ENCODE data around the gene PPP6R2. TPM values are rescaled to one million over a fixed set of nuclear protein-coding genes. Genes with fewer than 3 reads are reported as not detected.

The PPP6R2 gene
- polyA plus RNA-seq, 2 of the 4 experiments (the other 2 are of a cell fraction) = 9.6 to 14.7 TPM

- DNase-seq (ENCODE audit: low read depth in 1 of 2, low spot score in 1 of 2) (no peak), FAIRE-seq (no peak), ATAC-seq (peak; percentile 35 to 53; a peak in 4 of 6 replicates)
- TF ChIP-seq RARB (CRISPR knock-in tag; IDR thresholded peaks at IDR 0.05) (no peak), KDM5A (IDR thresholded peaks at IDR 0.05) (no peak), ZFP36 (IDR thresholded peaks at IDR 0.05; ENCODE audit: borderline replicate concordance, partially characterized antibody) (peak; percentile 67), MAZ (IDR thresholded peaks at IDR 0.05; ENCODE audit: borderline replicate concordance, low read depth, low read length) (no peak)
- ChIA-PET POLR2A (no interaction called here), CTCF (interaction anchor here (0.9 to 2.0 kb wide), 3 partner anchors 10 to 232 kb away, joined by 3 to 5 read pairs (median 4); no protein-coding TSS in a partner anchor)
- 90% methylated on average over 2 of the region's 62 CpGs for WGBS (ENCODE audit: missing lambda C conversion rate)
- peak overlapping the region; percentile 83 for H3K4me2 ChIP-seq
- H3K4me3 ChIP-seq = peak overlapping the region; percentile 76
- H3K27ac ChIP-seq = peak overlapping the region; percentile 84 to 96
- H3K4me1 ChIP-seq = peaks cover 16% of the 10 kb centered on the region; the same call in 1 of the 3 replicates
- H3K9me3 ChIP-seq = no peaks in the 10 kb centered on the region
Observed at GRCh38 chr22:50473855-50474671, 130.9 kb downstream of the PPP6R2 start.

- FAIRE-seq = no peak
- WGBS (ENCODE audit: missing lambda C conversion rate) = 22% methylated on average over 7 of the region's 97 CpGs
- Histone ChIP-seq H3K4me2 (peak within 1 kb of the TSS; percentile 90), H3K27ac (peak within 1 kb of the TSS; percentile 86 to 96), H3K4me3 (peak within 1 kb of the TSS; percentile 76), H3K9me3 (no peaks in the 10 kb centered on the region), H3K4me1 (peaks cover 15% of the 10 kb centered on the region; the same call in 1 of the 3 replicates)
- POLR2A ChIA-PET = no interaction called here
- DNase-seq (ENCODE audit: low read depth in 1 of 2, low spot score in 1 of 2) = peak; percentile 82 to 86
- ATAC-seq = peak; percentile 84 to 94
- CTCF ChIA-PET = no interaction called here
- TF ChIP-seq JUN (IDR thresholded peaks at IDR 0.05) (peak in 1 of 2 experiments; percentile 40; a peak in 1 of 5 replicates), POLR2A (IDR thresholded peaks at IDR 0.05; ENCODE audit: low read length) (peak; percentile 69), ZNF302 (CRISPR knock-in tag; IDR thresholded peaks at IDR 0.05) (no peak)
- TF ChIP-seq, protein P1, sequence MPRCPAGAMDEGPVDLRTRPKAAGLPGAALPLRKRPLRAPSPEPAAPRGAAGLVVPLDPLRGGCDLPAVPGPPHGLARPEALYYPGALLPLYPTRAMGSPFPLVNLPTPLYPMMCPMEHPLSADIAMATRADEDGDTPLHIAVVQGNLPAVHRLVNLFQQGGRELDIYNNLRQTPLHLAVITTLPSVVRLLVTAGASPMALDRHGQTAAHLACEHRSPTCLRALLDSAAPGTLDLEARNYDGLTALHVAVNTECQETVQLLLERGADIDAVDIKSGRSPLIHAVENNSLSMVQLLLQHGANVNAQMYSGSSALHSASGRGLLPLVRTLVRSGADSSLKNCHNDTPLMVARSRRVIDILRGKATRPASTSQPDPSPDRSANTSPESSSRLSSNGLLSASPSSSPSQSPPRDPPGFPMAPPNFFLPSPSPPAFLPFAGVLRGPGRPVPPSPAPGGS (IDR thresholded peaks at IDR 0.05) = 0 out of 3 replicates have a peak, but pooled peaks have one; percentile 46
Observed at GRCh38 chr22:50474710-50475651, 131.9 kb downstream of the PPP6R2 start, which contains the start of gene SBF1. SBF1 (minus strand) TSS chr22:50475035; CDS start chr22:50474840, 195 bp downstream.

GRCh38 chr22:50475652-50476002 lies 132.5 kb downstream of the PPP6R2 start:
- no peak for DNase-seq (ENCODE audit: low read depth in 1 of 2, low spot score in 1 of 2)
- H3K27ac ChIP-seq = peak overlapping the region; percentile 86 to 96; a peak in 5 of 6 replicates
- WGBS (ENCODE audit: missing lambda C conversion rate) = 98% methylated on average over 6 of the region's 6 CpGs
- H3K4me3 ChIP-seq = peak overlapping the region; percentile 76; the same call in 2 of the 3 replicates
- CTCF ChIA-PET = no interaction called here
- H3K4me1 ChIP-seq = peaks cover 9% of the 10 kb centered on the region; the same call in 1 of the 3 replicates
- POLR2A ChIA-PET = no interaction called here
- TF ChIP-seq BHLHE40 (IDR thresholded peaks at IDR 0.05; ENCODE audit: low read depth, low read length) = no peak
- no peak for TF ChIP-seq FOSB (CRISPR knock-in tag; IDR thresholded peaks at IDR 0.05)
- no peak for TF ChIP-seq HOXB13 (CRISPR knock-in tag; IDR thresholded peaks at IDR 0.05; ENCODE audit: low read depth)
- no peak for TF ChIP-seq HOXB5 (CRISPR knock-in tag; IDR thresholded peaks at IDR 0.05)
- no peak for TF ChIP-seq CBX8 (IDR thresholded peaks at IDR 0.05)
- TF ChIP-seq TP53 (CRISPR knock-in tag; IDR thresholded peaks at IDR 0.05) = no peak
- H3K9me3 ChIP-seq = no peaks in the 10 kb centered on the region
- peak in 1 of 2 experiments; percentile 3; a peak in 1 of 6 replicates for ATAC-seq
- peak overlapping the region; percentile 90 for H3K4me2 ChIP-seq
- no peak for FAIRE-seq

- ChIA-PET CTCF (interaction anchor here (0.6 to 1.3 kb wide), 2 partner anchors 20 to 48 kb away, joined by 3 to 4 read pairs; partner anchors contain the start of gene SCO2), POLR2A (no interaction called here)
- ATAC-seq (no peak), FAIRE-seq (no peak), DNase-seq (ENCODE audit: low read depth in 1 of 2, low spot score in 1 of 2) (no peak)
- H3K9me3 ChIP-seq = no peaks in the 10 kb centered on the region
- peaks cover 9% of the 10 kb centered on the region; the same call in 1 of the 3 replicates for H3K4me1 ChIP-seq
- peak overlapping the region in 1 of 2 experiments; percentile 64; a peak in 3 of 6 replicates for H3K27ac ChIP-seq
- 81% methylated on average over 7 of the region's 7 CpGs for WGBS (ENCODE audit: missing lambda C conversion rate)
- no peak overlapping the region for H3K4me2 ChIP-seq
- no peak overlapping the region for H3K4me3 ChIP-seq
- no peak for TF ChIP-seq KDM1A (IDR thresholded peaks at IDR 0.05; ENCODE audit: low read depth)
- no peak for TF ChIP-seq FOXS1 (CRISPR knock-in tag; IDR thresholded peaks at IDR 0.05)
- no peak for TF ChIP-seq HDAC2 (IDR thresholded peaks at IDR 0.05)
- no peak for TF ChIP-seq JUN (IDR thresholded peaks at IDR 0.05)
- no peak for TF ChIP-seq HEYL (CRISPR knock-in tag; IDR thresholded peaks at IDR 0.05)
- TF ChIP-seq, protein P2, sequence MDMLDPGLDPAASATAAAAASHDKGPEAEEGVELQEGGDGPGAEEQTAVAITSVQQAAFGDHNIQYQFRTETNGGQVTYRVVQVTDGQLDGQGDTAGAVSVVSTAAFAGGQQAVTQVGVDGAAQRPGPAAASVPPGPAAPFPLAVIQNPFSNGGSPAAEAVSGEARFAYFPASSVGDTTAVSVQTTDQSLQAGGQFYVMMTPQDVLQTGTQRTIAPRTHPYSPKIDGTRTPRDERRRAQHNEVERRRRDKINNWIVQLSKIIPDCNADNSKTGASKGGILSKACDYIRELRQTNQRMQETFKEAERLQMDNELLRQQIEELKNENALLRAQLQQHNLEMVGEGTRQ (IDR thresholded peaks at IDR 0.05) = no peak
- TF ChIP-seq RNF2 (IDR thresholded peaks at IDR 0.05; ENCODE audit: borderline replicate concordance, low read depth) = no peak
- TF ChIP-seq, protein P3, sequence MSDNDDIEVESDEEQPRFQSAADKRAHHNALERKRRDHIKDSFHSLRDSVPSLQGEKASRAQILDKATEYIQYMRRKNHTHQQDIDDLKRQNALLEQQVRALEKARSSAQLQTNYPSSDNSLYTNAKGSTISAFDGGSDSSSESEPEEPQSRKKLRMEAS (IDR thresholded peaks at IDR 0.05) = no peak
- TF ChIP-seq ZC3H11A (IDR thresholded peaks at IDR 0.05) = no peak
- TF ChIP-seq PBX3 (IDR thresholded peaks at IDR 0.05) = no peak
- no peak for TF ChIP-seq NPAS2 (CRISPR knock-in tag; IDR thresholded peaks at IDR 0.05; ENCODE audit: borderline replicate concordance)
Observed at GRCh38 chr22:50476868-50477267, 133.7 kb downstream of the PPP6R2 start.

Data from A549 (cell line).